Loucy (cell line): Measurements from ENCODE around the gene KRT74.

Experiments
- CTCF ChIP-seq: fragments of 200-600 bp; sonication (generic); conservative IDR thresholded peaks from 2 replicates; pipeline ENCODE4 v1.5.1; 2014; ENCODE audit warnings: mild to moderate bottlenecking, antibody characterized with exemption, low read length
- EZH2phosphoT487 ChIP-seq: fragments of 200-600 bp; IDR thresholded peaks from 2 replicates; pipeline ENCODE4 v1.6.1; 2018; ENCODE audit warnings: antibody characterized with exemption, mild to moderate bottlenecking, moderate library complexity, borderline replicate concordance

- TF ChIP-seq CTCF, result no peak
- TF ChIP-seq EZH2phosphoT487, result no peak
These were observed 48.6 kb downstream of the KRT74 start for GRCh38 chr12:52524898-52525591.
